HepG2 (cell line): ENCODE measurements around the gene RPS25. TPM values are rescaled to one million over a fixed set of nuclear protein-coding genes. Genes with fewer than 3 reads are reported as not detected.

Source experiments
- ARID2 ChIP-seq: sonication (generic); formaldehyde crosslinking; IDR thresholded peaks from 2 replicates; pipeline ENCODE4 v1.8.1; 2022; ENCODE audit warnings: mild to moderate bottlenecking, missing genetic modification reagents, borderline replicate concordance
- CAMTA2 ChIP-seq: sonication (generic); formaldehyde crosslinking; IDR thresholded peaks from 2 replicates; pipeline ENCODE4 v1.4.0; 2020; ENCODE audit warnings: mild to moderate bottlenecking, missing genetic modification reagents, borderline replicate concordance
- FOXA1 ChIP-seq, 2 experiments: fragments of 450-650 bp in 1 of 2; sonication (generic) in 1 of 2; formaldehyde crosslinking in 1 of 2; IDR thresholded peaks; 2 replicates each; pipeline versions ENCODE4 v1.4.0 to v1.6.1; 2016 to 2020; ENCODE audit warnings: missing genetic modification reagents in 1 of 2
- FOXP4 ChIP-seq: sonication (generic); formaldehyde crosslinking; IDR thresholded peaks from 2 replicates; pipeline ENCODE4 v1.4.0; 2020; ENCODE audit warnings: missing genetic modification reagents
- GRHL1 ChIP-seq: sonication (generic); formaldehyde crosslinking; conservative IDR thresholded peaks from 2 replicates; pipeline ENCODE4 v1.8.0; 2022; ENCODE audit warnings: missing genetic modification reagents
- HDAC1 ChIP-seq: sonication (generic); formaldehyde crosslinking; IDR thresholded peaks from 2 replicates; pipeline ENCODE4 v1.5.1; 2020; ENCODE audit warnings: mild to moderate bottlenecking, missing genetic modification reagents
- IKZF5 ChIP-seq: IDR thresholded peaks from 2 replicates; pipeline ENCODE4 v1.6.1; 2018; ENCODE audit warnings: missing genetic modification reagents, mild to moderate bottlenecking, missing compliant biosample characterization
- NCOR1 ChIP-seq: fragments of 200-600 bp; sonication (generic); IDR thresholded peaks from 2 replicates; pipeline ENCODE4 v1.7.0; 2017; ENCODE audit warnings: antibody characterized with exemption, low read length, borderline replicate concordance
- PRPF4 ChIP-seq: fragments of 200-400 bp; formaldehyde crosslinking; IDR thresholded peaks from 2 replicates; pipeline ENCODE4 v1.6.1; 2016; ENCODE audit warnings: low read length, low read depth; ENCODE audit not compliant: poor library complexity, severe bottlenecking
- THAP8 ChIP-seq: sonication (generic); formaldehyde crosslinking; IDR thresholded peaks from 2 replicates; pipeline ENCODE4 v1.5.1; 2020; ENCODE audit warnings: missing genetic modification reagents, mild to moderate bottlenecking, borderline replicate concordance
- ZNF142 ChIP-seq: sonication (generic); formaldehyde crosslinking; IDR thresholded peaks from 2 replicates; pipeline ENCODE4 v1.4.0; 2020; ENCODE audit warnings: missing genetic modification reagents
- ZNF589 ChIP-seq: sonication (generic); formaldehyde crosslinking; conservative IDR thresholded peaks from 2 replicates; pipeline ENCODE4 v1.8.0; 2022; ENCODE audit warnings: mild to moderate bottlenecking, moderate library complexity, missing genetic modification reagents
- ZNF740 ChIP-seq: sonication (generic); formaldehyde crosslinking; IDR thresholded peaks from 2 replicates; pipeline ENCODE4 v1.4.0; 2020; ENCODE audit warnings: missing genetic modification reagents
- ZNF816 ChIP-seq: sonication (generic); formaldehyde crosslinking; IDR thresholded peaks from 2 replicates; pipeline ENCODE4 v1.8.0; 2022; ENCODE audit warnings: missing genetic modification reagents, mild to moderate bottlenecking, borderline replicate concordance
- ZSCAN12 ChIP-seq: sonication (generic); formaldehyde crosslinking; IDR thresholded peaks from 2 replicates; pipeline ENCODE4 v1.9.0; 2021; ENCODE audit warnings: mild to moderate bottlenecking, missing genetic modification reagents
- polyA plus RNA-seq, 8 experiments: library from polyadenylated mRNA; depleted of rRNA in 3 of 8; stranded (reverse) in 7 of 8; unstranded in 1 of 8; fragments of >200 nt; fragmentation: Illumina TruSeq in 4 of 8; extraction: Trizol in 4 of 8; gene quantifications; 2 replicates each; pipeline versions ENCODE4 v1.2.1 to v1.2.3, GENCODE V29; 2011 to 2016; ENCODE audit warnings: low read depth in 4 of 8, missing spikeins in 1 of 8, mixed read lengths in 1 of 8; ENCODE audit not compliant: insufficient read depth in 1 of 8
- total RNA-seq, 5 experiments: library from RNA; depleted of rRNA; stranded (reverse); fragments of >200 nt; fragmentation: Illumina TruSeq; extraction: Trizol; gene quantifications; 2 replicates each; pipeline ENCODE4 v1.2.3, GENCODE V29; 2016; ENCODE audit warnings: low read depth in 1 of 5

The RPS25 gene
- total and polyA plus RNA-seq, 2 of the 13 experiments (the other 11 are each of a cell fraction or from before 2014, with no cell fraction given) = 839 to 1,415 TPM

- TF ChIP-seq FOXA1 (IDR thresholded peaks at IDR 0.05) = no peak
- TF ChIP-seq FOXA1 (CRISPR knock-in tag; IDR thresholded peaks at IDR 0.05) = peak; percentile 38; the same call in 1 of the 2 replicates
- TF ChIP-seq GRHL1 (CRISPR knock-in tag) = no peak
- TF ChIP-seq IKZF5 = peak; percentile 51; the same call in 1 of the 2 replicates
- no peak for TF ChIP-seq ZNF740 (CRISPR knock-in tag)
- TF ChIP-seq HDAC1 (CRISPR knock-in tag) = peak; percentile 92
- peak; percentile 78 for TF ChIP-seq ZNF816
- peak; percentile 47 for TF ChIP-seq ZNF589 (CRISPR knock-in tag)
- no peak for TF ChIP-seq PRPF4
- TF ChIP-seq ZSCAN12 = no peak
- TF ChIP-seq FOXP4 (CRISPR knock-in tag) = peak; percentile 41; the same call in 1 of the 2 replicates
- 0 out of 2 replicates have a peak, but pooled peaks have one; percentile 2 for TF ChIP-seq ZNF142 (CRISPR knock-in tag)
- no peak for TF ChIP-seq THAP8 (CRISPR knock-in tag)
- TF ChIP-seq CAMTA2 (CRISPR knock-in tag) = no peak; the same call in 1 of the 2 replicates
- TF ChIP-seq NCOR1 = peak; percentile 61; the same call in 1 of the 2 replicates
- peak; percentile 58; the same call in 1 of the 2 replicates for TF ChIP-seq ARID2
These were observed at the start of gene RPS25, which contains the start of gene TRAPPC4 (continued) for GRCh38 chr11:119018074-119018938.
